NCI-H146 treated with DMSO at 0.1 percent for 48 hours (cell line): Measurements from ENCODE around the gene ZNF385D.

Source experiments
- DNase-seq: peaks from one replicate; lab custom pipeline; 2025; ENCODE audit not compliant: unreplicated experiment; lab: John Stamatoyannopoulos, UW

The ZNF385D gene

GRCh38 chr3:21750831-21751391, at the start of gene ZNF385D:
Gene ZNF385D, minus strand, starts transcription at chr3:21751210. Its CDS starts 294 bp downstream, at chr3:21750916.
- no peak for DNase-seq

GRCh38 chr3:21798356-21799088, 47.5 kb upstream of the ZNF385D start:
- no peak for DNase-seq

GRCh38 chr3:21795921-21796320, 44.9 kb upstream of the ZNF385D start:
- no peak for DNase-seq

GRCh38 chr3:21795152-21795837, 44.3 kb upstream of the ZNF385D start:
- no peak for DNase-seq

GRCh38 chr3:21794291-21794690, 43.3 kb upstream of the ZNF385D start:
- DNase-seq, result no peak

GRCh38 chr3:21792176-21792575, 41.2 kb upstream of the ZNF385D start:
- DNase-seq, result no peak

- no peak for DNase-seq
Measured at GRCh38 chr3:21791356-21791755, 40.3 kb upstream of the ZNF385D start.

GRCh38 chr3:21790466-21790865, 39.5 kb upstream of the ZNF385D start:
- no peak for DNase-seq

- DNase-seq, result no peak
Measured at GRCh38 chr3:21789730-21790129, 38.7 kb upstream of the ZNF385D start.

- no peak for DNase-seq
Measured at GRCh38 chr3:21786438-21786797, 35.4 kb upstream of the ZNF385D start.

GRCh38 chr3:21785765-21786437, 34.9 kb upstream of the ZNF385D start:
- DNase-seq, result no peak

- no peak for DNase-seq
Measured at GRCh38 chr3:21783839-21784238, 32.8 kb upstream of the ZNF385D start.

GRCh38 chr3:21781355-21781754, 30.3 kb upstream of the ZNF385D start:
- no peak for DNase-seq

- no peak for DNase-seq
Measured at GRCh38 chr3:21779909-21780308, 28.9 kb upstream of the ZNF385D start.

GRCh38 chr3:21778715-21779114, 27.7 kb upstream of the ZNF385D start:
- DNase-seq, result no peak

GRCh38 chr3:21777821-21778220, 26.8 kb upstream of the ZNF385D start:
- no peak for DNase-seq

GRCh38 chr3:21766002-21766401, 15.0 kb upstream of the ZNF385D start:
- DNase-seq, result no peak

GRCh38 chr3:21755896-21756295, 4.9 kb upstream of the ZNF385D start:
- DNase-seq, result no peak

- DNase-seq, result no peak
Measured at GRCh38 chr3:21754839-21755238, 3.8 kb upstream of the ZNF385D start.

GRCh38 chr3:21752749-21753347, 1.8 kb upstream of the ZNF385D start:
- no peak for DNase-seq

GRCh38 chr3:21751886-21752285, 876 bp upstream of the ZNF385D start:
- no peak for DNase-seq
